NOMO-1 treated with DMSO at 0.1 percent for 48 hours (cell line): ENCODE results near the gene CKB.

Experiments
- DNase-seq: peaks from one replicate; lab custom pipeline; 2025; ENCODE audit not compliant: unreplicated experiment; lab: John Stamatoyannopoulos, UW

CKB gene

GRCh38 chr14:103492156-103492925, 30.3 kb downstream of the CKB start:
- no peak for DNase-seq

- DNase-seq, result no peak
Measured at GRCh38 chr14:103491691-103492090, 30.9 kb downstream of the CKB start.

- DNase-seq, result no peak
Measured at GRCh38 chr14:103489621-103490020, 33.0 kb downstream of the CKB start.

- DNase-seq, result no peak
Measured at GRCh38 chr14:103488960-103489359, 33.7 kb downstream of the CKB start.

- no peak for DNase-seq
Measured at GRCh38 chr14:103488071-103488470, 34.6 kb downstream of the CKB start.

GRCh38 chr14:103485504-103485903, 37.1 kb downstream of the CKB start:
- no peak for DNase-seq

GRCh38 chr14:103483600-103483999, 39.0 kb downstream of the CKB start:
- DNase-seq, result no peak

GRCh38 chr14:103480595-103480994, 42.0 kb downstream of the CKB start:
- DNase-seq, result peak; percentile 75

GRCh38 chr14:103476631-103477030, 46.0 kb downstream of the CKB start:
- no peak for DNase-seq

- no peak for DNase-seq
Measured at GRCh38 chr14:103476065-103476464, 46.6 kb downstream of the CKB start.

GRCh38 chr14:103474893-103475292, 47.7 kb downstream of the CKB start:
- DNase-seq, result no peak

GRCh38 chr14:103472939-103473338, 49.7 kb downstream of the CKB start:
- no peak for DNase-seq
